Measurements from ENCODE around the gene XAB2. TPM values are rescaled to one million over a fixed set of nuclear protein-coding genes. Genes with fewer than 3 reads are reported as not detected.

XAB2 gene
- total RNA-seq, 1 experiment from 2014 or later = 48.0 TPM

GRCh38 chr19:7645163-7645562, 15.8 kb upstream of the XAB2 start:
- Histone ChIP-seq H3T11ph (ENCODE audit: low read length) (no peak overlapping the region), H3K14ac (ENCODE audit: insufficient read depth, low read length) (no peak overlapping the region; the same call in 1 of the 2 replicates), H3K4me2 (ENCODE audit: insufficient read depth, insufficient read length, low read length) (no peak overlapping the region), H4K20me1 (ENCODE audit: control insufficient read depth, insufficient read depth, insufficient read length) (no peaks in the 10 kb centered on the region), H2BK12ac (ENCODE audit: insufficient read length, low read depth, low read length) (no peak overlapping the region), H4K91ac (ENCODE audit: insufficient read length, low read depth, low read length) (no peak overlapping the region), H3K9ac (ENCODE audit: extremely low read depth, insufficient read length, low read length) (no peak overlapping the region), H3K4ac (ENCODE audit: low read depth, low read length) (no peak overlapping the region), H4K5ac (ENCODE audit: insufficient read length, low read depth, low read length) (no peak overlapping the region), H2BK5ac (ENCODE audit: insufficient read length, low read length) (no peak overlapping the region), H3K79me1 (ENCODE audit: insufficient read depth, low read depth, low read length, poor library complexity, severe bottlenecking) (no peaks in the 10 kb centered on the region), H2AK5ac (ENCODE audit: insufficient read length, low read length) (no peak overlapping the region), H2BK120ac (ENCODE audit: low read depth, low read length, poor library complexity, severe bottlenecking) (no peak overlapping the region), H3K56ac (ENCODE audit: insufficient read length, low read depth, low read length) (no peak overlapping the region), H3K27me3 (ENCODE audit: insufficient read depth, low read length) (no peaks in the 10 kb centered on the region), H3K9me3 (ENCODE audit: control insufficient read depth, low read depth, low read length) (no peaks in the 10 kb centered on the region), H2AFZ (ENCODE audit: low read length) (no peak overlapping the region), H3K23ac (ENCODE audit: insufficient read length, low read depth, low read length) (no peak overlapping the region), H3K79me2 (ENCODE audit: insufficient read depth, low read length) (no peaks in the 10 kb centered on the region), H4K8ac (replicated peaks; ENCODE audit: insufficient read length, low read depth, low read length) (no peak overlapping the region), H3K4me1 (ENCODE audit: insufficient read depth, low read length) (no peaks in the 10 kb centered on the region), H2BK20ac (ENCODE audit: low read depth, low read length, poor library complexity, severe bottlenecking) (no peak overlapping the region), H3K18ac (ENCODE audit: insufficient read length, low read depth, low read length) (no peak overlapping the region), H3K23me2 (ENCODE audit: insufficient read length, low read depth, low read length, poor library complexity, severe bottlenecking) (no peaks in the 10 kb centered on the region), H3K27ac (ENCODE audit: insufficient read length, low read depth, low read length) (no peak overlapping the region), H2BK15ac (ENCODE audit: low read depth, low read length) (peak overlapping the region; percentile 27; the same call in 1 of the 2 replicates)
- peaks cover 2 to 18% (median 11%) of the 10 kb centered on the region in 3 experiments for H3K36me3 Mint-ChIP-seq (ENCODE audit: insufficient read depth in 1 of 3, low read depth in 3 of 3)
- no peak for TF ChIP-seq CTCF (conservative IDR thresholded peaks at IDR 0.05)
- H3K9me3 Mint-ChIP-seq = no peaks in the 10 kb centered on the region; a peak in 1 of 5 replicates
- DNase-seq = no peak
- H3K27ac Mint-ChIP-seq = no peak overlapping the region
- H3K4me1 Mint-ChIP-seq = peaks cover 0 to 8% of the 10 kb centered on the region in 2 experiments; a peak in 2 of 4 replicates
- H3K4me3 Mint-ChIP-seq = no peak overlapping the region
- peaks cover 7% of the 10 kb centered on the region for H3K27me3 Mint-ChIP-seq (ENCODE audit: low read depth)
- no CpG with 5 or more reads among the region's 14 CpGs for WGBS (ENCODE audit: extremely low coverage, insufficient read length, low lambda C conversion rate)

All from H9 (cell line).